Loucy (cell line): Measurements from ENCODE around the gene AGAP3.

Experiments used
- H2AFZ ChIP-seq: fragments of 200-600 bp; sonication (generic); 2 replicates; pipeline ENCODE4 v1.6.0; 2016; ENCODE audit warnings: antibody characterized with exemption, mild to moderate bottlenecking, low read length, moderate library complexity
- H3F3A ChIP-seq: fragments of 200-600 bp; 2 replicates; pipeline ENCODE4 v1.6.0; 2016; ENCODE audit warnings: antibody characterized with exemption, low read depth, mild to moderate bottlenecking
- H3K27me3 ChIP-seq: fragments of 200-600 bp; sonication (generic); 2 replicates; pipeline ENCODE4 v1.6.1; 2014; ENCODE audit warnings: low read length, mild to moderate bottlenecking; ENCODE audit not compliant: insufficient read depth, poor library complexity, severe bottlenecking
- H3K36me3 ChIP-seq: fragments of 200-600 bp; sonication (generic); 2 replicates; pipeline ENCODE4 v1.6.1; 2016; ENCODE audit warnings: low read length; ENCODE audit not compliant: insufficient read depth
- H3K4me1 ChIP-seq: fragments of 200-600 bp; sonication (generic); 2 replicates; pipeline ENCODE4 v1.5.1; 2014; ENCODE audit warnings: low read length, mild to moderate bottlenecking; ENCODE audit not compliant: insufficient read depth, poor library complexity, severe bottlenecking
- H3K4me2 ChIP-seq: fragments of 200-600 bp; sonication (generic); 2 replicates; pipeline ENCODE4 v1.6.0; 2014; ENCODE audit warnings: antibody characterized with exemption, low read length, low read depth, mild to moderate bottlenecking; ENCODE audit not compliant: poor library complexity, severe bottlenecking
- H3K4me3 ChIP-seq: fragments of 200-600 bp; sonication (generic); 2 replicates; pipeline ENCODE4 v1.5.1; 2014; ENCODE audit warnings: low read length, mild to moderate bottlenecking, mixed read lengths; ENCODE audit not compliant: poor library complexity, severe bottlenecking
- H3K79me2 ChIP-seq: fragments of 200-600 bp; sonication (generic); 2 replicates; pipeline ENCODE4 v1.6.1; 2014; ENCODE audit warnings: low read length; ENCODE audit not compliant: insufficient read depth
- H3K9ac ChIP-seq: fragments of 200-600 bp; sonication (generic); 2 replicates; pipeline ENCODE4 v1.6.0; 2014; ENCODE audit warnings: mild to moderate bottlenecking, low read depth, low read length, moderate library complexity; ENCODE audit not compliant: poor library complexity, severe bottlenecking
- H3K9me2 ChIP-seq: fragments of 200-600 bp; sonication (generic); replicated peaks from 2 replicates; pipeline ENCODE4 v1.6.1; 2016; ENCODE audit warnings: low read depth, low read length, mixed read lengths
- H3K9me3 ChIP-seq: fragments of 200-600 bp; sonication (generic); 2 replicates; pipeline ENCODE4 v1.6.1; 2014; ENCODE audit warnings: mild to moderate bottlenecking, antibody characterized with exemption, low read length, low read depth; ENCODE audit not compliant: insufficient read depth
- H4K20me1 ChIP-seq: fragments of 200-600 bp; sonication (generic); 2 replicates; pipeline ENCODE4 v1.6.0; 2014; ENCODE audit warnings: antibody characterized with exemption, low read length, mild to moderate bottlenecking; ENCODE audit not compliant: insufficient read depth, poor library complexity, severe bottlenecking
- CTCF ChIP-seq: fragments of 200-600 bp; sonication (generic); conservative IDR thresholded peaks from 2 replicates; pipeline ENCODE4 v1.5.1; 2014; ENCODE audit warnings: mild to moderate bottlenecking, antibody characterized with exemption, low read length
- EZH2phosphoT487 ChIP-seq: fragments of 200-600 bp; IDR thresholded peaks from 2 replicates; pipeline ENCODE4 v1.6.1; 2018; ENCODE audit warnings: antibody characterized with exemption, mild to moderate bottlenecking, moderate library complexity, borderline replicate concordance

Gene AGAP3

GRCh38 chr7:151129960-151130591 is 43.8 kb downstream of the AGAP3 start:
- H3K36me3 ChIP-seq: peaks cover 44% of the 10 kb centered on the region; the same call in 1 of the 2 replicates

GRCh38 chr7:151130741-151131157 is 44.5 kb downstream of the AGAP3 start:
- no peak overlapping the region for H3K4me3 ChIP-seq
- TF ChIP-seq EZH2phosphoT487 (no peak), CTCF (no peak)
- no peaks in the 10 kb centered on the region for H3K4me1 ChIP-seq
- H3K9ac ChIP-seq: no peak overlapping the region
- H3F3A ChIP-seq: no peaks in the 10 kb centered on the region
- no peaks in the 10 kb centered on the region for H4K20me1 ChIP-seq
- H3K36me3 ChIP-seq: peaks cover 51% of the 10 kb centered on the region; the same call in 1 of the 2 replicates
- H2AFZ ChIP-seq: no peak overlapping the region
- H3K9me3 ChIP-seq: no peaks in the 10 kb centered on the region
- no peaks in the 10 kb centered on the region for H3K27me3 ChIP-seq
- no peaks in the 10 kb centered on the region for H3K79me2 ChIP-seq
- H3K4me2 ChIP-seq: no peak overlapping the region
- H3K9me2 ChIP-seq: no peaks in the 10 kb centered on the region

More at GRCh38 chr7:151129960-151130591, 43.8 kb downstream of the AGAP3 start:
- TF ChIP-seq EZH2phosphoT487 (no peak), CTCF (no peak)
- no peaks in the 10 kb centered on the region for H4K20me1 ChIP-seq
- H3K9me3 ChIP-seq: no peaks in the 10 kb centered on the region
- no peaks in the 10 kb centered on the region for H3F3A ChIP-seq
- no peaks in the 10 kb centered on the region for H3K79me2 ChIP-seq
- no peak overlapping the region for H3K4me2 ChIP-seq
- no peak overlapping the region for H2AFZ ChIP-seq
- H3K9ac ChIP-seq: no peak overlapping the region
- no peaks in the 10 kb centered on the region for H3K27me3 ChIP-seq
- H3K9me2 ChIP-seq: no peaks in the 10 kb centered on the region
- H3K4me3 ChIP-seq: no peak overlapping the region
- no peaks in the 10 kb centered on the region for H3K4me1 ChIP-seq

GRCh38 chr7:151131224-151131591 is 44.9 kb downstream of the AGAP3 start:
- Histone ChIP-seq H3K27me3 (no peaks in the 10 kb centered on the region), H3F3A (no peaks in the 10 kb centered on the region), H3K4me2 (no peak overlapping the region), H3K4me3 (no peak overlapping the region), H3K79me2 (no peaks in the 10 kb centered on the region), H3K9me3 (no peaks in the 10 kb centered on the region), H3K4me1 (no peaks in the 10 kb centered on the region), H4K20me1 (no peaks in the 10 kb centered on the region), H3K36me3 (peaks cover 56% of the 10 kb centered on the region; the same call in 1 of the 2 replicates), H3K9me2 (no peaks in the 10 kb centered on the region), H2AFZ (no peak overlapping the region), H3K9ac (no peak overlapping the region)
- no peak for TF ChIP-seq EZH2phosphoT487
- TF ChIP-seq CTCF: no peak
